ENCODE data around the gene FREM1. TPM values are rescaled to one million over a fixed set of nuclear protein-coding genes. Genes with fewer than 3 reads are reported as not detected.
"Not testable (repeated sequence)": the region's sequence is repeated elsewhere in the genome, so short reads cannot be mapped to it uniquely, and the experiment has no call there.

Gene FREM1
- total RNA-seq, 4 donors from 2014 or later, result 0.10 to 3.3 (median 1.00) TPM

- intact Hi-C loops (cut with DNase I; ENCODE audit: low total_unique reads), result no loop called here
- no peak for ATAC-seq
- in situ Hi-C loops (cut with MboI; ENCODE audit: low sequenced_read_pairs in 4 of 4), result no loop called here
Observed at GRCh38 chr9:14932231-14932630, 22.0 kb upstream of the FREM1 start.

GRCh38 chr9:14926941-14927624 is 16.9 kb upstream of the FREM1 start:
- no peak overlapping the region for H3K27ac ChIP-seq
- H3K36me3 ChIP-seq, result no peaks in the 10 kb centered on the region
- TF ChIP-seq CTCF (IDR thresholded peaks at IDR 0.05 in 4 of 5, conservative IDR thresholded peaks at IDR 0.05 in 1 of 5) (no peak), POLR2A (IDR thresholded peaks at IDR 0.05) (no peak)
- no peaks in the 10 kb centered on the region for H3K27me3 ChIP-seq
- DNase-seq, result no peak
- in situ Hi-C loops (cut with MboI; ENCODE audit: low sequenced_read_pairs in 4 of 4), result no loop called here
- H3K4me3 ChIP-seq, result no peak overlapping the region
- H3K9me3 ChIP-seq, result no peaks in the 10 kb centered on the region
- peaks cover 0 to 4% of the 10 kb centered on the region in 2 donors for H3K4me1 ChIP-seq
- ATAC-seq, result no peak
- intact Hi-C loops (cut with DNase I; ENCODE audit: low total_unique reads), result no loop called here

More at GRCh38 chr9:14932231-14932630, 22.0 kb upstream of the FREM1 start:
- TF ChIP-seq POLR2A (IDR thresholded peaks at IDR 0.05) (no peak), CTCF (IDR thresholded peaks at IDR 0.05 in 4 of 5, conservative IDR thresholded peaks at IDR 0.05 in 1 of 5) (no peak)
- Histone ChIP-seq H3K4me1 (no peaks in the 10 kb centered on the region), H3K27me3 (no peaks in the 10 kb centered on the region), H3K4me3 (no peak overlapping the region), H3K36me3 (no peaks in the 10 kb centered on the region), H3K9me3 (no peaks in the 10 kb centered on the region), H3K27ac (no peak overlapping the region)
- no peak for DNase-seq

GRCh38 chr9:14924230-14925219 is 14.3 kb upstream of the FREM1 start:
- intact Hi-C loops (cut with DNase I; ENCODE audit: low total_unique reads) (no loop called here), in situ Hi-C loops (cut with MboI; ENCODE audit: low sequenced_read_pairs in 4 of 4) (no loop called here)
- H3K27me3 ChIP-seq, result no peaks in the 10 kb centered on the region
- H3K36me3 ChIP-seq, result no peaks in the 10 kb centered on the region
- H3K9me3 ChIP-seq, result no peaks in the 10 kb centered on the region
- H3K4me3 ChIP-seq, result peak overlapping the region in 3 of 4 donors; percentile 10 to 23 (median 11)
- DNase-seq (no peak), ATAC-seq (peak in 1 of 2 donors; percentile 64)
- no peak for TF ChIP-seq CTCF (IDR thresholded peaks at IDR 0.05 in 4 of 5, conservative IDR thresholded peaks at IDR 0.05 in 1 of 5)
- TF ChIP-seq POLR2A (IDR thresholded peaks at IDR 0.05), result no peak
- peaks cover 0 to 4% of the 10 kb centered on the region in 2 donors for H3K4me1 ChIP-seq
- H3K27ac ChIP-seq, result no peak overlapping the region

GRCh38 chr9:14923701-14924100 is 13.5 kb upstream of the FREM1 start:
- Histone ChIP-seq H3K9me3 (no peaks in the 10 kb centered on the region), H3K4me1 (peaks cover 0 to 4% of the 10 kb centered on the region in 2 donors), H3K4me3 (no peak overlapping the region), H3K36me3 (no peaks in the 10 kb centered on the region), H3K27ac (no peak overlapping the region), H3K27me3 (no peaks in the 10 kb centered on the region)
- in situ Hi-C loops (cut with MboI; ENCODE audit: low sequenced_read_pairs in 4 of 4) (no loop called here), intact Hi-C loops (cut with DNase I; ENCODE audit: low total_unique reads) (no loop called here)
- no peak for DNase-seq
- ATAC-seq, result no peak
- TF ChIP-seq CTCF (IDR thresholded peaks at IDR 0.05 in 4 of 5, conservative IDR thresholded peaks at IDR 0.05 in 1 of 5), result no peak
- TF ChIP-seq POLR2A (IDR thresholded peaks at IDR 0.05), result no peak

- H3K9me3 ChIP-seq; H3K27me3 ChIP-seq; H3K4me3 ChIP-seq; H3K27ac ChIP-seq; H3K36me3 ChIP-seq; DNase-seq; H3K4me1 ChIP-seq; ATAC-seq; in situ Hi-C loops (cut with MboI; ENCODE audit: low sequenced_read_pairs in 4 of 4); intact Hi-C loops (cut with DNase I; ENCODE audit: low total_unique reads): not testable (repeated sequence)
Observed at GRCh38 chr9:14920805-14921204, 10.6 kb upstream of the FREM1 start.
